Common myeloid progenitor, CD34-positive (primary cell): ENCODE measurements around the gene SLC5A4.

ENCODE experiments used
- CTCF ChIA-PET: fragments of 350-600 bp; sonication (Branson Sonifier 250); formaldehyde crosslinking; loops from one replicate; lab custom pipeline; 2021; ENCODE audit warnings: antibody characterized with exemption; lab: Charles Lee
- POLR2A ChIA-PET: fragments of 350-600 bp; sonication (Branson Sonifier 250); formaldehyde crosslinking; loops from one replicate; lab custom pipeline; 2021; ENCODE audit warnings: antibody characterized with exemption; lab: Charles Lee
- DNase-seq, 3 donors: peaks; one replicate each; pipeline versions ENCODE4 v3.0.0 to v3.0.0-alpha.2; 2013
- H3K27ac ChIP-seq, 2 experiments: 1 replicate in 1 of 2; 2 replicates in 1 of 2; pipeline ENCODE4 v1.7.0; 2013; ENCODE audit warnings: inconsistent platforms in 2 of 2, low read length in 2 of 2, mild to moderate bottlenecking in 2 of 2, low read depth in 1 of 2, moderate library complexity in 1 of 2; ENCODE audit not compliant: severe bottlenecking in 2 of 2, insufficient read depth in 1 of 2, poor library complexity in 1 of 2
- H3K27me3 ChIP-seq, 5 experiments: replicated peaks in 2 of 5; 1 replicate in 3 of 5; 2 replicates in 2 of 5; pipeline versions ENCODE4 v1.6.1 to v1.7.0; 2013; ENCODE audit warnings: low read length in 4 of 5, mild to moderate bottlenecking in 2 of 5, moderate library complexity in 2 of 5, inconsistent platforms in 1 of 5; ENCODE audit not compliant: insufficient read depth in 5 of 5, control insufficient read depth in 4 of 5
- H3K36me3 ChIP-seq, 4 experiments: 1 replicate in 2 of 4; 2 replicates in 2 of 4; pipeline versions ENCODE4 v1.6.1 to v1.7.0; 2013; ENCODE audit warnings: low read length in 3 of 4, control low read depth in 1 of 4, mild to moderate bottlenecking in 1 of 4; ENCODE audit not compliant: control insufficient read depth in 4 of 4, insufficient read depth in 4 of 4
- H3K4me1 ChIP-seq, 4 experiments: 1 replicate in 3 of 4; 2 replicates in 1 of 4; pipeline versions ENCODE4 v1.6.1 to v1.7.1; 2013; ENCODE audit warnings: low read length in 3 of 4, mild to moderate bottlenecking in 3 of 4, control low read depth in 1 of 4, inconsistent platforms in 1 of 4, moderate library complexity in 1 of 4; ENCODE audit not compliant: control insufficient read depth in 4 of 4, insufficient read depth in 4 of 4; ENCODE audit errors: control extremely low read depth in 1 of 4
- H3K4me3 ChIP-seq, 7 experiments: 1 replicate in 4 of 7; 2 replicates in 3 of 7; pipeline versions ENCODE4 v1.5.1 to v1.7.0; 2013; ENCODE audit warnings: mild to moderate bottlenecking in 7 of 7, low read length in 6 of 7, moderate library complexity in 6 of 7, inconsistent platforms in 2 of 7, low read depth in 2 of 7, control low read depth in 1 of 7; ENCODE audit not compliant: insufficient read depth in 4 of 7, control insufficient read depth in 1 of 7; ENCODE audit errors: extremely low read depth in 1 of 7
- H3K9me3 ChIP-seq, 5 experiments: 1 replicate in 4 of 5; 2 replicates in 1 of 5; pipeline versions ENCODE4 v1.6.1 to v1.7.1; 2013; ENCODE audit warnings: low read length in 4 of 5, mild to moderate bottlenecking in 2 of 5, inconsistent platforms in 1 of 5, low read depth in 1 of 5, moderate library complexity in 1 of 5; ENCODE audit not compliant: control insufficient read depth in 4 of 5, insufficient read depth in 2 of 5; ENCODE audit errors: control extremely low read depth in 1 of 5
- WGBS: methylation state at CpG from one replicate; pipeline ENCODE4 v1.1.5; 2013; ENCODE audit not compliant: insufficient coverage; 5-methylcytosine and 5-hydroxymethylcytosine counted together

SLC5A4 gene

DNA sequence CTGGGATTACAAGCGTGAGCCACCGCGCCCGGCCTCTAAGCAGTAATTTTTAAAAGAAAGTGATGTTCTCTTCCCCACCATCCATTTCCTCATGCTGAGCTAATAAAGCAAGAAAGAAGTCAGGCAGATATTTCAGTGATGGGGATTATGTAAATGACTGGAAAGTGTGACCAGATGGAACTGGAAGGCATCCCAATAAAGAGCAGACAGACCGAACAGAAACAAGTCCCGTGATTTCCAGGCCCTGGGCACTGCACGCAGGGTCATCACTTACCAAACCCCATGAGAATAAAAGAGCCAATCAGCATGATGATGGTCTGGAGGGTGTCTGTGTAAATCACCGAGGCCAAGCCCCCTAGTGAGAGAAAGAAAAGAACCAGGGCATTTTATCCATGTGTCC lies 18.2 kb downstream of the SLC5A4 start:
- Histone ChIP-seq H3K4me1 (no peaks in the 10 kb centered on the region), H3K4me3 (no peak overlapping the region), H3K27me3 (peaks cover 0 to 4% (median 2%) of the 10 kb centered on the region in 5 experiments), H3K9me3 (no peaks in the 10 kb centered on the region), H3K36me3 (no peaks in the 10 kb centered on the region), H3K27ac (no peak overlapping the region)
- DNase-seq: no peak
- POLR2A ChIA-PET: no interaction called here
- 40% methylated on average over 1 of the region's 8 CpGs for WGBS
- CTCF ChIA-PET: no interaction called here

DNA sequence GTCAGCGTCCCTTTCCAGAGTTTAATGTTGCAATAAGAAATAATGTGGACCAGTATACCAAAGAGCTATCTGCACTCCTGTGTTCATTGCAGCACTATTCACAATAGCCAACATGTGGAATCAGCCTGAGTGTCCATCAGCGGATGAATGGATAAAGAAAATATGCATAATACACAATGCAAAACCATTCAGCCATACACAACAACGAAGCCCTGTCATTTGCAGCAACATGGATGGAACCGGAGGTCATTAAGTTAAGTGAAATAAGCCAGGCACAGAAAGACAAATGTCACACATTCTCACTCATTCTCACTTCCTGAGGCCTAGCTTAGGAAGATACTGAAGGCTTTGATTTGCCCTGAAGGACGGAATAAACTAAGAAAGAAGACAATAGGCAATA lies 22.1 kb downstream of the SLC5A4 start:
- H3K27me3 ChIP-seq: peaks cover 0 to 9% (median 2%) of the 10 kb centered on the region in 5 experiments
- POLR2A ChIA-PET: no interaction called here
- no peaks in the 10 kb centered on the region for H3K36me3 ChIP-seq
- 94% methylated on average over 3 of the region's 5 CpGs for WGBS
- no peak overlapping the region for H3K27ac ChIP-seq
- no peaks in the 10 kb centered on the region for H3K4me1 ChIP-seq
- CTCF ChIA-PET: no interaction called here
- no peak overlapping the region for H3K4me3 ChIP-seq
- no peak for DNase-seq
- H3K9me3 ChIP-seq: no peaks in the 10 kb centered on the region

DNA sequence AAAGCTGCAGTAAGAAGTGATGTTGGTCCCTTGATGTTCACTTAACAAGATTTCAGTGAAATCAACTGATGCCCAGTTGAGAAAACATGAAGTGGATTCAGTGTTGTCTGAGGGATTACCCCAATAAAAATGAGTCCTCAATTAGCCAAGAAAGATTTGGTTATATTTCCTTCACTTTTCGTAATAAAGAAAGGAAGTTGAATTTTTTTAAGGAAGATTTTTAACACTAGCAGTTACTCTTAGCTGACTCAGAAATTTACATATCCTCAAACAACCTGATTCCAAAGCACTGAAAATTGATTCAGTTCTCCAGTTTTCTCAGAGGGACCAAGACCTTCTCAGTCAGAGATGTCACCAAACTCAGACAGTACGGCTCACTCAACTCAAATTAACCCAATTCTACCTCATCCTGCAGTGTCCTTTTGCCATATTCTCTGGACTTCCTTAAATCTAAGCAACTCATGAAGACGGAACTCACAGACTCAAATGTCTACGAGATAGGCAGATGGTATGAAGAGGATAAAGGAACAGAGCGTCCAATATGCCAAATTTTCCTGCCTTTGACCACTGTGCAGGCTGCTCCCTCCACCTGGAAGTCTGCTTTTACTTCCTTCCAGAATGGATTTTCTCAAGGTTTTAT lies 22.8 kb downstream of the SLC5A4 start:
- Histone ChIP-seq H3K27me3 (peaks cover 0 to 9% (median 3%) of the 10 kb centered on the region in 5 experiments), H3K9me3 (no peaks in the 10 kb centered on the region), H3K27ac (no peak overlapping the region), H3K4me3 (no peak overlapping the region), H3K4me1 (no peaks in the 10 kb centered on the region), H3K36me3 (no peaks in the 10 kb centered on the region)
- CTCF ChIA-PET: no interaction called here
- no peak for DNase-seq
- 58% methylated on average over 2 of the region's 5 CpGs for WGBS
- POLR2A ChIA-PET: no interaction called here

DNA sequence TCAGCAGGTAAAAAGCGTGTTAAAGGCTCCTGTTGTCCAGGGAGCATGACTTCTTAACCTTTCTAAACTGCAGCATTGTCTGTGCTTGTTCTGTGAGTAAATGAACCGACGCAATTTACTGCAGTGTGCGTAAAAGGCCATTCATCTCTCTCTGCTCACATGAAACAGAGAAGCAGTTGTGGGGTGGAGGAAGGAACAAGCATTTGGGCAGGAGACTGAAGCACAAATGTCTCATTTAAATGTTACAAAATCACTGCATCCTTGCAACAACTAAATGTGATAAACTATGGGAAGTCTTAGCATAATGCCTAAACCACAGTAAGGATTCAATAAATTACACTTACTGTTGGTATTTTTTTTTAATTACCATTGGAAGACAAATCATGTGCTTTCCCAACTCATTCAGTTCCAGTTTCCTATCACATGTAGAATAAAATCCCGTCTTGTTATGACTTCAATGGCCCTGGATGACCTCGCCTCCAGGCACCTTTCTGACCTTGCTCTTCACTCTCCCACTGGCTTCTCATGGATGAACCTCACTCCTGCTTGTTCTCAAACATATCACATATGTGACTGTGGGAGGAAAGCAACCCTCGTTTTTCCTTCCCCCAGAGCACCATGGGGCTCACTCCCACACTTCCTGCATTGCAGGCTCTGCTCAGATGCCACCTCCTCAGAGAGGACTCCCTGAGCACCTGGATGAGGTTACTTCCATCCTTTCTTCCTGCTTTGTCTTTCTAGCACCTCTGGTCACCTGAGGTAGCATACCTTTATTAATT lies 28.6 kb downstream of the SLC5A4 start:
- Histone ChIP-seq H3K9me3 (no peaks in the 10 kb centered on the region), H3K36me3 (no peaks in the 10 kb centered on the region), H3K27ac (no peak overlapping the region), H3K4me3 (no peak overlapping the region), H3K27me3 (peaks cover 0 to 18% (median 3%) of the 10 kb centered on the region in 5 experiments), H3K4me1 (no peaks in the 10 kb centered on the region)
- 76% methylated on average over 2 of the region's 7 CpGs for WGBS
- DNase-seq: no peak
- ChIA-PET POLR2A (no interaction called here), CTCF (no interaction called here)

DNA sequence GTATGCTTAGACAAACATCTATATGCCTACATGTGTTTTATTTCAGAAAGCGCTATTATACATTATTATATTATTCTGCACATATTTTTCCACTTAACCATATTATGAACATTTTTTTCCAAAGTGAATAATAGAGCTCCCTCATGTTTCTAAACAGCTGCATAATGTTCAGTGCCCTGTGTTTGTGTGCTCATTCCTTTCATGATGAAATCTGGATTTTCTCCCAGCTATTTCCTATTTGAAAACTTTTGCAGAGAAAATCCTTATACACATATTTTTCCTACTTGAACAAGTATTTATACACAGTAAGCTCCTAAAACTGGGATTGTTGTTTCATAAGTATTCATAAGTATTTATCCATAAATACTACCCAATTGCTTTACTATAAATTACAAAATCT lies 32.2 kb downstream of the SLC5A4 start:
- DNase-seq: no peak
- H3K27me3 ChIP-seq: peaks cover 0 to 13% (median 3%) of the 10 kb centered on the region in 5 experiments
- ChIA-PET CTCF (interaction anchor here (1.4 kb wide), 1 partner anchor 10 kb away, joined by 5 read pairs; no protein-coding TSS in a partner anchor), POLR2A (no interaction called here)
- H3K27ac ChIP-seq: no peak overlapping the region
- H3K36me3 ChIP-seq: no peaks in the 10 kb centered on the region
- no peaks in the 10 kb centered on the region for H3K9me3 ChIP-seq
- peaks cover 0 to 3% (median 0%) of the 10 kb centered on the region in 4 experiments for H3K4me1 ChIP-seq
- H3K4me3 ChIP-seq: no peak overlapping the region
- no CpG with 5 or more reads among the region's 1 CpG for WGBS

DNA sequence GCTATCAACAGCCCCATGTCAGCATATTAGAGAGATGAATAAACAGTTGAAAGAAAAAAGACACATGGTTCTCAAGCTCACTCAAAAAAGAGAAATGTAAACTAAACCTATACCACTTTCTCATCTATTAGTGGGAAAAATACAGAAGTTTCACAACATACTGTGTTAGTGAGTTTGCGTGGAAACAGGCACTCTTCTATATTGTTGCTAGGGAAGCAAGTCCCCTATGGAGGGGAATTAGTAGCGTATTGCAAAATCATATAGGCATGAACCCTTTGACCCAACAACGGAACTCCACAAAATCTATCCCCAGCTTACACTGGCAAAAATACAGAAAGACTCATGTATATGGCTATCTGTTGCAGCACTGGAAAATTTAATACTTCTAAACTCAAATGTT lies 36.1 kb downstream of the SLC5A4 start:
- H3K4me1 ChIP-seq: peaks cover 0 to 3% (median 0%) of the 10 kb centered on the region in 4 experiments
- no CpG with 5 or more reads among the region's 3 CpGs for WGBS
- no peak overlapping the region for H3K4me3 ChIP-seq
- peak in 1 of 3 donors; percentile 10 for DNase-seq
- no peaks in the 10 kb centered on the region for H3K9me3 ChIP-seq
- H3K36me3 ChIP-seq: no peaks in the 10 kb centered on the region
- CTCF ChIA-PET: interaction anchor here (1.3 kb wide), 1 partner anchor 9 kb away, joined by 3 read pairs; no protein-coding TSS in a partner anchor
- POLR2A ChIA-PET: no interaction called here
- H3K27me3 ChIP-seq: peaks cover 0 to 1% (median 0%) of the 10 kb centered on the region in 5 experiments
- H3K27ac ChIP-seq: no peak overlapping the region

DNA sequence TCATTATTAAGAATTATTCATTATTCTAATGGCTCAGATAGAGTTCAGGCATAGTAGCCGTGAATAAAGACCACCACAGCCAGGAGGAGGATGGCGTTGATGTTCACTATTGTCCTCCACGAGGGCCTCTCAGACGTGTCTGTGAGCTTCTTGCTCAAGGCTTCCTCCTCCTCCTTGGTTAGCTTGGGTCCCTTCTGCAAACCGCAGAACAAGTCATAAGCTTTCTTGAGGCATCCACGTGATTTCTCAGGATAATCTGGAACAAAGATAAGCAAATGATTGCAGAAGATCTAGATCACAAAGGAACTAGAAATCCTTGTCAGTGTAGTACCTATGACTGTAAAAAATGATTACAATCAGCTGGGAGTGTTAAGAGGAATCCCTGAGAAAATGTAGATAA lies 36.7 kb downstream of the SLC5A4 start:
- no peak overlapping the region for H3K27ac ChIP-seq
- H3K4me3 ChIP-seq: no peak overlapping the region
- peaks cover 0 to 1% (median 0%) of the 10 kb centered on the region in 5 experiments for H3K27me3 ChIP-seq
- no peaks in the 10 kb centered on the region for H3K36me3 ChIP-seq
- no peaks in the 10 kb centered on the region for H3K9me3 ChIP-seq
- DNase-seq: peak in 2 of 3 donors; percentile 41 to 66
- H3K4me1 ChIP-seq: peaks cover 0 to 3% (median 0%) of the 10 kb centered on the region in 4 experiments
- POLR2A ChIA-PET: no interaction called here
- WGBS: 72% methylated on average over 5 of the region's 6 CpGs
- CTCF ChIA-PET: interaction anchor here (1.3 kb wide), 1 partner anchor 10 kb away, joined by 3 read pairs; no protein-coding TSS in a partner anchor
